Endothelial cell of umbilical vein (primary cell): ENCODE measurements around the gene TNFRSF4. TPM values are rescaled to one million over a fixed set of nuclear protein-coding genes. Genes with fewer than 3 reads are reported as not detected.

Experiments used
- BruUV-seq: library from RNA; stranded (reverse); fragments of 400-500 nt; replicated peaks from 2 replicates; lab custom pipeline; 2021; lab: Mats Ljungman, UMichigan
- CTCF ChIA-PET: fragments of 300-600, 350-600 bp; sonication (Branson Sonifier 250); formaldehyde crosslinking; loops from one replicate; lab custom pipeline; 2021; ENCODE audit warnings: antibody characterized with exemption, inconsistent platforms; lab: Charles Lee
- POLR2A ChIA-PET: fragments of 300-600, 350-600 bp; sonication (Branson Sonifier 250); formaldehyde crosslinking; loops from one replicate; lab custom pipeline; 2021; ENCODE audit warnings: antibody characterized with exemption, inconsistent platforms; lab: Charles Lee
- DNase-seq: peaks from one replicate; pipeline ENCODE4 v3.0.0-alpha.2; 2011; ENCODE audit warnings: low read depth, low spot score
- FAIRE-seq: peaks from 2 replicates; lab custom pipeline; 2011; peaks lifted over from hg19 to GRCh38; lab: Jason Lieb, UNC
- H2AFZ ChIP-seq: 2 replicates; pipeline ENCODE4 v1.6.0; 2012; ENCODE audit warnings: low read depth, low read length, control low read depth, inconsistent platforms
- H3K27ac ChIP-seq: 2 replicates; pipeline ENCODE4 v1.5.1; 2011; ENCODE audit warnings: low read depth, mild to moderate bottlenecking, control low read depth, low read length, moderate library complexity; ENCODE audit not compliant: insufficient read depth
- H3K27me3 ChIP-seq, 2 experiments: 2 replicates each; pipeline versions ENCODE4 v1.6.0 to v1.6.1; 2011; ENCODE audit warnings: low read length in 2 of 2, mixed read lengths in 1 of 2; ENCODE audit not compliant: control insufficient read depth in 2 of 2, insufficient read depth in 2 of 2
- H3K36me3 ChIP-seq, 2 experiments: 2 replicates in 1 of 2; 3 replicates in 1 of 2; pipeline ENCODE4 v1.5.1; 2011; ENCODE audit warnings: low read length in 2 of 2, mild to moderate bottlenecking in 1 of 2, moderate library complexity in 1 of 2; ENCODE audit not compliant: control insufficient read depth in 2 of 2, insufficient read depth in 2 of 2; ENCODE audit errors: extremely low read depth in 1 of 2
- H3K4me1 ChIP-seq: 3 replicates; pipeline ENCODE4 v1.5.1; 2011; ENCODE audit warnings: mild to moderate bottlenecking, low read length; ENCODE audit not compliant: control insufficient read depth, insufficient read depth; ENCODE audit errors: extremely low read depth
- H3K4me2 ChIP-seq: 2 replicates; pipeline ENCODE4 v1.6.1; 2011; ENCODE audit warnings: low read length, control low read depth, mixed read lengths; ENCODE audit not compliant: insufficient read depth
- H3K4me3 ChIP-seq, 3 experiments: fragments of 200-600 bp in 1 of 3; sonication (generic), shearing (Covaris generic) in 1 of 3; replicated peaks in 1 of 3; 2 replicates each; pipeline ENCODE4 v1.5.1; 2011 to 2016; ENCODE audit warnings: control low read depth in 3 of 3, low read length in 3 of 3, mild to moderate bottlenecking in 2 of 3, inconsistent platforms in 1 of 3, low read depth in 1 of 3, moderate library complexity in 1 of 3; ENCODE audit not compliant: insufficient read depth in 1 of 3
- H3K79me2 ChIP-seq: 2 replicates; pipeline ENCODE4 v1.6.0; 2012; ENCODE audit warnings: low read length, inconsistent platforms; ENCODE audit not compliant: control insufficient read depth, insufficient read depth
- H3K9ac ChIP-seq: replicated peaks from 2 replicates; pipeline ENCODE3; 2011; ENCODE audit warnings: low read length, control low read depth; ENCODE audit not compliant: insufficient read depth; ENCODE audit errors: extremely low read depth
- H3K9me1 ChIP-seq: replicated peaks from 3 replicates; pipeline ENCODE4 v1.6.0; 2011; ENCODE audit warnings: mild to moderate bottlenecking, low read length; ENCODE audit not compliant: control insufficient read depth, insufficient read depth; ENCODE audit errors: extremely low read depth
- H3K9me3 ChIP-seq: replicated peaks from 2 replicates; pipeline ENCODE4 v1.5.1; 2012; ENCODE audit warnings: low read length, inconsistent platforms; ENCODE audit not compliant: control insufficient read depth, insufficient read depth
- H4K20me1 ChIP-seq: replicated peaks from 2 replicates; pipeline ENCODE3; 2011; ENCODE audit warnings: mild to moderate bottlenecking, low read length; ENCODE audit not compliant: control insufficient read depth, insufficient read depth; ENCODE audit errors: extremely low read depth
- CTCF ChIP-seq, 2 donors: IDR thresholded peaks; 1 replicate in 1 of 2; 2 replicates in 1 of 2; pipeline ENCODE4 v1.5.1; 2011; ENCODE audit warnings: low read length in 2 of 2, mild to moderate bottlenecking in 2 of 2, moderate library complexity in 2 of 2, control low read depth in 1 of 2, inconsistent platforms in 1 of 2, low read depth in 1 of 2; ENCODE audit not compliant: insufficient read depth in 1 of 2; ENCODE audit errors: extremely low read depth in 1 of 2
- EZH2 ChIP-seq: IDR thresholded peaks from 2 replicates; pipeline ENCODE4 v1.6.1; 2012; ENCODE audit warnings: borderline replicate concordance, low read depth, mild to moderate bottlenecking, moderate library complexity, low read length, inconsistent platforms; ENCODE audit not compliant: severe bottlenecking
- FOS ChIP-seq: IDR thresholded peaks from 2 replicates; pipeline ENCODE4 v1.6.1; 2011; ENCODE audit warnings: mild to moderate bottlenecking, low read length, moderate library complexity, borderline replicate concordance; ENCODE audit not compliant: insufficient read depth
- GATA2 ChIP-seq: IDR thresholded peaks from 2 replicates; pipeline ENCODE4 v1.7.0; 2011; ENCODE audit warnings: low read depth, mild to moderate bottlenecking, moderate library complexity, mixed read lengths, low read length; ENCODE audit not compliant: insufficient read length, insufficient read depth
- JUN ChIP-seq: IDR thresholded peaks from 2 replicates; pipeline ENCODE4 v1.6.1; 2011; ENCODE audit warnings: borderline replicate concordance, low read depth; ENCODE audit not compliant: insufficient read length, insufficient read depth
- MYC ChIP-seq: IDR thresholded peaks from one replicate; pipeline ENCODE4 v1.6.1; 2011; ENCODE audit warnings: mild to moderate bottlenecking, low read depth, low read length
- POLR2A ChIP-seq: IDR thresholded peaks from 2 replicates; pipeline ENCODE4 v1.6.1; 2012; ENCODE audit warnings: low read depth, mild to moderate bottlenecking, control low read depth, low read length
- POLR2AphosphoS5 ChIP-seq: IDR thresholded peaks from 2 replicates; pipeline ENCODE4 v1.6.1; 2012; ENCODE audit warnings: low read depth, mild to moderate bottlenecking, control low read depth, low read length, moderate library complexity; ENCODE audit not compliant: insufficient read depth
- dilution Hi-C: fragments of 300-500 bp; cut with MboI; formaldehyde crosslinking; loops from one replicate; pipeline ENCODE4 v1.15.0; 2019; ENCODE audit warnings: low sequenced_read_pairs; ENCODE audit not compliant: extremely low pct_ligation_motif_present
- intact Hi-C: fragments of 100-400 bp; cut with micrococcal nuclease; formaldehyde crosslinking; loops from one replicate; pipeline ENCODE4 v1.10.0; 2022
- polyA plus RNA-seq, 4 experiments: library from polyadenylated mRNA; depleted of rRNA in 3 of 4; stranded (reverse) in 3 of 4; unstranded in 1 of 4; fragments of >200 nt; gene quantifications; 2 replicates each; pipeline versions ENCODE4 v1.2.1 to v1.2.3, GENCODE V29; 2011 to 2012; ENCODE audit warnings: missing spikeins in 1 of 4
- total RNA-seq: library from RNA; stranded (reverse); gene quantifications from 2 replicates; pipeline ENCODE4 v1.2.3, GENCODE V29; 2021
- TF ChIP-seq, protein P1 (sequence below): IDR thresholded peaks from 2 replicates; pipeline ENCODE4 v1.6.1; 2011; ENCODE audit not compliant: insufficient read depth, insufficient read length

TNFRSF4 gene
- total and polyA plus RNA-seq, 2 donors (not counting 3 experiments of a cell fraction or from before 2014, with no cell fraction given) = 0.55 to 1.5 TPM

DNA sequence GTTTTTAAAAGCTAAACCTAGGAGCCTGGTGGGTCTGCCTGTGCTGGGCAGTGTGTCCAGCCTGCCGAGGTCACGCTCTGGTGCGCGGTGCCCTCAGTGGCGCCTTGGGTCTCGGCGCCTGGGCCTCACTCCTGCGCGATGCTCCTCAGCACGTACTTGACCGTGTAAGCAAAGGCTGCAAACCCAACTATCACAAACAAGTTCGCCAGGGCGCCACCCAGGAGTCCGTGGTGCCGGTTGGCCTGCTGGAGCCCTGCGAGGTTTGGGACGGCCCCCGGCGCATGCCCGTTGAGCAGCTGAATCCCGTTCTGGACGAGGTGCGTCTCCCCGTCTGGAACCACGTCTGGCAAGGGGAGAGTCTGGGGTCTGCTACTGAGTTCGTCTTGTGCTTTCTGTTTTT lies 41.1 kb upstream of the TNFRSF4 start:
- Histone ChIP-seq H3K27me3 (no peaks in the 10 kb centered on the region), H3K9me3 (no peaks in the 10 kb centered on the region), H3K36me3 (peaks cover 0 to 24% of the 10 kb centered on the region in 2 experiments), H3K9ac (no peak overlapping the region), H3K9me1 (no peaks in the 10 kb centered on the region), H4K20me1 (no peaks in the 10 kb centered on the region), H3K4me2 (no peak overlapping the region), H2AFZ (no peak overlapping the region), H3K4me1 (no peaks in the 10 kb centered on the region), H3K79me2 (peaks cover 3% of the 10 kb centered on the region), H3K4me3 (no peak overlapping the region), H3K27ac (no peak overlapping the region)
- BruUV-seq = TSS peak; percentile 56
- ChIA-PET CTCF (interaction anchor here (1.2 kb wide), 1 partner anchor 253 kb away, joined by 3 read pairs; no protein-coding TSS in a partner anchor), POLR2A (no interaction called here)
- TF ChIP-seq MYC (no peak), POLR2AphosphoS5 (no peak), CTCF (IDR thresholded peaks at IDR 0.05; ENCODE audit: extremely low read depth in 1 of 2, insufficient read depth in 1 of 2, low read depth in 1 of 2, low read length in 2 of 2) (no peak), POLR2A (no peak), JUN (no peak), EZH2 (no peak), FOS (no peak), GATA2 (no peak)
- TF ChIP-seq, protein P1, sequence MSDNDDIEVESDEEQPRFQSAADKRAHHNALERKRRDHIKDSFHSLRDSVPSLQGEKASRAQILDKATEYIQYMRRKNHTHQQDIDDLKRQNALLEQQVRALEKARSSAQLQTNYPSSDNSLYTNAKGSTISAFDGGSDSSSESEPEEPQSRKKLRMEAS = no peak
- dilution Hi-C loops (no loop called here), intact Hi-C loops (no loop called here)
- FAIRE-seq (no peak), DNase-seq (no peak)
